Astrocyte of the spinal cord (primary cell): ENCODE measurements around the gene BHLHA9.

Experiments
- DNase-seq: peaks from one replicate; pipeline ENCODE4 v3.0.0; 2011; ENCODE audit warnings: low read depth, low spot score
- H3K4me3 ChIP-seq: 2 replicates; pipeline ENCODE4 v1.5.1; 2011; ENCODE audit warnings: low read depth, mild to moderate bottlenecking, low read length, moderate library complexity
- CTCF ChIP-seq: IDR thresholded peaks from 2 replicates; pipeline ENCODE4 v1.5.1; 2012; ENCODE audit warnings: low read depth, mild to moderate bottlenecking, low read length, inconsistent platforms
- in situ Hi-C: cut with HindIII; loops from 2 replicates; pipeline ENCODE4 v1.10.0; 2017; ENCODE audit warnings: low sequenced_read_pairs

The BHLHA9 gene

GRCh38 chr17:1227365-1227764, 42.9 kb upstream of the BHLHA9 start:
- DNase-seq: no peak
- TF ChIP-seq CTCF: no peak
- H3K4me3 ChIP-seq: no peak overlapping the region
- in situ Hi-C loops: no loop called here

GRCh38 chr17:1227917-1228780, 42.1 kb upstream of the BHLHA9 start:
- no peak overlapping the region for H3K4me3 ChIP-seq
- in situ Hi-C loops: no loop called here
- no peak for TF ChIP-seq CTCF
- no peak for DNase-seq

- no peak for DNase-seq
- H3K4me3 ChIP-seq: no peak overlapping the region
- TF ChIP-seq CTCF: no peak
- in situ Hi-C loops: no loop called here
Observed at GRCh38 chr17:1228781-1229348, 41.4 kb upstream of the BHLHA9 start.

- in situ Hi-C loops: no loop called here
- no peak overlapping the region for H3K4me3 ChIP-seq
- DNase-seq: no peak
- no peak for TF ChIP-seq CTCF
Observed at GRCh38 chr17:1229349-1229899, 40.8 kb upstream of the BHLHA9 start.

- TF ChIP-seq CTCF: no peak
- no peak overlapping the region for H3K4me3 ChIP-seq
- in situ Hi-C loops: no loop called here
- no peak for DNase-seq
Observed at GRCh38 chr17:1229900-1230501, 40.2 kb upstream of the BHLHA9 start.

GRCh38 chr17:1231456-1231855, 38.8 kb upstream of the BHLHA9 start:
- H3K4me3 ChIP-seq: no peak overlapping the region
- DNase-seq: no peak
- no peak for TF ChIP-seq CTCF
- in situ Hi-C loops: no loop called here
